H1 (cell line): ENCODE measurements around the gene RNU6-9. TPM values are rescaled to one million over a fixed set of nuclear protein-coding genes. Genes with fewer than 3 reads are reported as not detected.

Experiments used
- CTCF ChIA-PET: fragments of 300-600 bp; sonication (Branson Sonifier 250); formaldehyde crosslinking; loops from one replicate; lab custom pipeline; 2021; ENCODE audit not compliant: partially characterized antibody; lab: Charles Lee
- POLR2A ChIA-PET: fragments of 300-600 bp; sonication (Branson Sonifier 250); formaldehyde crosslinking; loops from one replicate; lab custom pipeline; 2021; ENCODE audit warnings: inconsistent platforms; ENCODE audit not compliant: partially characterized antibody; lab: Charles Lee
- DNase-seq, 2 experiments: peaks; one replicate each; pipeline versions ENCODE4 v3.0.0 to v3.0.0-alpha.2; 2010 to 2022; ENCODE audit warnings: low spot score in 2 of 2, low read depth in 1 of 2, mixed read lengths in 1 of 2
- FAIRE-seq: peaks from 2 replicates; lab custom pipeline; 2011; peaks lifted over from hg19 to GRCh38; lab: Jason Lieb, UNC
- H2AFZ ChIP-seq: 2 replicates; pipeline ENCODE4 v1.8.1; 2012; ENCODE audit warnings: low read length, inconsistent platforms
- H2AK5ac ChIP-seq: 2 replicates; pipeline ENCODE4 v1.6.1; 2013; ENCODE audit warnings: low read depth, low read length
- H2BK120ac ChIP-seq: replicated peaks from 2 replicates; pipeline ENCODE3; 2013; ENCODE audit warnings: low read depth, low read length, inconsistent platforms
- H2BK12ac ChIP-seq: 2 replicates; pipeline ENCODE4 v1.6.1; 2013; ENCODE audit warnings: low read depth, low read length
- H2BK15ac ChIP-seq: 2 replicates; pipeline ENCODE4 v1.6.1; 2013; ENCODE audit warnings: low read length
- H2BK20ac ChIP-seq: 2 replicates; pipeline ENCODE4 v1.6.1; 2013; ENCODE audit warnings: low read length
- H2BK5ac ChIP-seq: 2 replicates; pipeline ENCODE4 v1.6.1; 2013; ENCODE audit warnings: low read depth, low read length
- H3K14ac ChIP-seq: 2 replicates; pipeline ENCODE4 v1.6.1; 2013; ENCODE audit warnings: inconsistent platforms; ENCODE audit not compliant: insufficient read length
- H3K18ac ChIP-seq: 2 replicates; pipeline ENCODE4 v1.6.1; 2013; ENCODE audit warnings: low read length; ENCODE audit errors: extremely low read depth
- H3K23ac ChIP-seq: 2 replicates; pipeline ENCODE4 v1.6.1; 2013; ENCODE audit warnings: inconsistent platforms; ENCODE audit not compliant: insufficient read length
- H3K23me2 ChIP-seq: 2 replicates; pipeline ENCODE4 v1.6.1; 2013; ENCODE audit warnings: low read depth, low read length
- H3K27ac ChIP-seq: 2 replicates; pipeline ENCODE4 v1.6.1; 2011; ENCODE audit warnings: low read depth, low read length, inconsistent platforms
- H3K27me3 ChIP-seq, 4 experiments: replicated peaks in 1 of 4; 1 replicate in 1 of 4; 2 replicates in 3 of 4; pipeline versions ENCODE4 v1.6.1 to v1.8.1; 2011 to 2013; ENCODE audit warnings: low read length in 3 of 4, mild to moderate bottlenecking in 3 of 4, inconsistent platforms in 2 of 4, mixed read lengths in 2 of 4, moderate library complexity in 1 of 4; ENCODE audit not compliant: control insufficient read depth in 3 of 4, insufficient read depth in 3 of 4; ENCODE audit errors: extremely low read depth in 1 of 4
- H3K36me3 ChIP-seq, 4 experiments: 2 replicates each; pipeline versions ENCODE4 v1.6.1 to v1.8.1; 2011 to 2013; ENCODE audit warnings: mild to moderate bottlenecking in 4 of 4, low read length in 3 of 4, moderate library complexity in 2 of 4, control low read depth in 1 of 4, inconsistent platforms in 1 of 4; ENCODE audit not compliant: insufficient read depth in 4 of 4, control insufficient read depth in 2 of 4
- H3K4ac ChIP-seq: replicated peaks from 2 replicates; pipeline ENCODE3; 2013; ENCODE audit warnings: low read length, low read depth, mixed read lengths, inconsistent platforms; ENCODE audit not compliant: insufficient read length
- H3K4me1 ChIP-seq, 4 experiments: replicated peaks in 1 of 4; 1 replicate in 1 of 4; 2 replicates in 3 of 4; pipeline versions ENCODE4 v1.6.1 to v1.8.1; 2011 to 2013; ENCODE audit warnings: low read length in 3 of 4, inconsistent platforms in 2 of 4, mixed read lengths in 1 of 4; ENCODE audit not compliant: insufficient read depth in 4 of 4, control insufficient read depth in 3 of 4
- H3K4me2 ChIP-seq, 2 experiments: 2 replicates each; pipeline versions ENCODE4 v1.6.1 to v1.8.1; 2011 to 2013; ENCODE audit warnings: low read depth in 2 of 2, low read length in 2 of 2, control low read depth in 1 of 2, inconsistent platforms in 1 of 2, mild to moderate bottlenecking in 1 of 2; ENCODE audit not compliant: insufficient read depth in 1 of 2
- H3K4me3 ChIP-seq, 4 experiments: fragments of 200-600, 300-600 bp in 1 of 4; sonication (generic), shearing (Covaris generic), sonication (Bioruptor Twin) in 1 of 4; 2 replicates each; pipeline versions ENCODE4 v1.5.1 to v1.8.1; 2011 to 2016; ENCODE audit warnings: low read length in 4 of 4, low read depth in 3 of 4, control low read depth in 2 of 4, inconsistent platforms in 2 of 4, mild to moderate bottlenecking in 2 of 4, mixed read lengths in 1 of 4, moderate library complexity in 1 of 4; ENCODE audit not compliant: insufficient read depth in 2 of 4; ENCODE audit errors: extremely low read depth in 1 of 4
- H3K56ac ChIP-seq: replicated peaks from 2 replicates; pipeline ENCODE3; 2013; ENCODE audit warnings: low read depth, mild to moderate bottlenecking, mixed read lengths, low read length, inconsistent platforms; ENCODE audit not compliant: insufficient read length
- H3K79me1 ChIP-seq: 2 replicates; pipeline ENCODE4 v1.6.1; 2013; ENCODE audit warnings: low read depth, low read length, control low read depth
- H3K79me2 ChIP-seq, 2 experiments: 2 replicates each; pipeline versions ENCODE4 v1.6.1 to v1.8.1; 2012 to 2013; ENCODE audit warnings: low read length in 2 of 2, mild to moderate bottlenecking in 2 of 2, inconsistent platforms in 1 of 2; ENCODE audit not compliant: insufficient read depth in 2 of 2, control insufficient read depth in 1 of 2
- H3K9ac ChIP-seq, 4 experiments: replicated peaks in 1 of 4; 1 replicate in 1 of 4; 2 replicates in 3 of 4; pipeline versions ENCODE4 v1.6.1 to v1.8.1; 2011 to 2013; ENCODE audit warnings: low read depth in 3 of 4, low read length in 3 of 4, control low read depth in 2 of 4, mild to moderate bottlenecking in 2 of 4, moderate library complexity in 2 of 4, inconsistent platforms in 1 of 4; ENCODE audit errors: extremely low read depth in 1 of 4
- H3K9me3 ChIP-seq, 2 experiments: 2 replicates each; pipeline versions ENCODE4 v1.6.1 to v1.8.1; 2012 to 2013; ENCODE audit warnings: mild to moderate bottlenecking in 2 of 2, moderate library complexity in 2 of 2, control low read depth in 1 of 2, inconsistent platforms in 1 of 2, low read depth in 1 of 2, low read length in 1 of 2, mixed read lengths in 1 of 2; ENCODE audit not compliant: insufficient read depth in 2 of 2
- H4K20me1 ChIP-seq, 2 experiments: replicated peaks in 1 of 2; 2 replicates each; pipeline versions ENCODE3 to v1.8.1; 2011 to 2013; ENCODE audit warnings: inconsistent platforms in 2 of 2, low read length in 2 of 2, mild to moderate bottlenecking in 1 of 2; ENCODE audit not compliant: insufficient read depth in 2 of 2, control insufficient read depth in 1 of 2
- H4K5ac ChIP-seq: 2 replicates; pipeline ENCODE4 v1.6.1; 2013; ENCODE audit warnings: low read length, low read depth, mixed read lengths, inconsistent platforms; ENCODE audit not compliant: insufficient read length
- H4K8ac ChIP-seq: 2 replicates; pipeline ENCODE4 v1.8.0; 2013; ENCODE audit warnings: mild to moderate bottlenecking, moderate library complexity, low read length, inconsistent platforms; ENCODE audit not compliant: insufficient read depth; ENCODE audit errors: extremely low read depth
- H4K91ac ChIP-seq: replicated peaks from 2 replicates; pipeline ENCODE3; 2013; ENCODE audit warnings: low read length, mixed read lengths, inconsistent platforms; ENCODE audit not compliant: insufficient read length
- E2F6 ChIP-seq: IDR thresholded peaks from 2 replicates; pipeline ENCODE4 v1.6.1; 2012; ENCODE audit warnings: inconsistent platforms
- KDM4A ChIP-seq: IDR thresholded peaks from one replicate; pipeline ENCODE4 v1.7.1; 2012; ENCODE audit warnings: low read depth, mild to moderate bottlenecking, moderate library complexity, low read length, inconsistent platforms; ENCODE audit not compliant: severe bottlenecking
- KDM5A ChIP-seq: fragments of 200-600 bp; IDR thresholded peaks from 2 replicates; pipeline ENCODE4 v1.7.1; 2012; ENCODE audit warnings: mild to moderate bottlenecking, low read length, inconsistent platforms, mixed read lengths
- WGBS, 2 experiments: shearing (Covaris generic) in 1 of 2; methylation state at CpG; one replicate each; pipeline versions ENCODE4 v1.1.6 to v1.1.7; 2013 to 2015; ENCODE audit warnings: low lambda C conversion rate in 2 of 2, mixed read lengths in 2 of 2, inconsistent platforms in 1 of 2, low coverage in 1 of 2, missing lambda C conversion rate in 1 of 2; ENCODE audit not compliant: insufficient replicate concordance in 2 of 2, insufficient coverage in 1 of 2, insufficient read length in 1 of 2; ENCODE audit errors: extremely low coverage in 1 of 2, missing lambda C conversion rate in 1 of 2; 5-methylcytosine and 5-hydroxymethylcytosine counted together
- polyA plus RNA-seq, 7 experiments: library from polyadenylated mRNA; depleted of rRNA in 3 of 7; stranded (reverse) in 5 of 7; unstranded in 2 of 7; fragments of >200 nt in 5 of 7; fragments of 200-250 nt in 2 of 7; gene quantifications; 1 replicate in 5 of 7; 2 replicates in 1 of 7; 4 replicates in 1 of 7; pipeline versions ENCODE4 v1.2.1 to v1.2.3, GENCODE V29; 2011 to 2013; ENCODE audit warnings: missing spikeins in 2 of 7, mixed read lengths in 2 of 7
- total RNA-seq: library from RNA; stranded (reverse); fragmentation: NEBNext Ultra II Directional; extraction: Animal tissue kit (Norgen Biotek cat#: 25700); gene quantifications from 2 replicates; pipeline ENCODE4 v1.2.1, GENCODE V29; 2021

RNU6-9 gene
- total and polyA plus RNA-seq, 2 of the 8 experiments (the other 6 are each of a cell fraction or from before 2014, with no cell fraction given): not detected

- H3K4me3 ChIP-seq: peak overlapping the region; percentile 10 to 76 (median 54); a peak in 7 of 8 replicates
- TF ChIP-seq KDM5A (no peak), KDM4A (peak; percentile 13), E2F6 (0 out of 2 replicates have a peak, but pooled peaks have one; percentile 8)
- H2AFZ ChIP-seq: no peak overlapping the region
- 0 out of 2 replicates have a peak overlapping the region, but pooled peaks have one; percentile 68 for H4K8ac ChIP-seq
- H2BK5ac ChIP-seq: no peak overlapping the region
- H3K4me1 ChIP-seq: peaks cover 0 to 18% (median 9%) of the 10 kb centered on the region in 4 experiments; a peak in 5 of 7 replicates
- H3K79me2 ChIP-seq: no peaks in the 10 kb centered on the region
- no peak overlapping the region for H3K14ac ChIP-seq
- H3K9me3 ChIP-seq: no peaks in the 10 kb centered on the region
- H3K36me3 ChIP-seq: peaks cover 0 to 5% (median 0%) of the 10 kb centered on the region in 4 experiments; a peak in 1 of 8 replicates
- H2BK20ac ChIP-seq: no peak overlapping the region
- H3K9ac ChIP-seq: no peak overlapping the region
- H4K91ac ChIP-seq: no peak overlapping the region
- no peak overlapping the region for H3K4ac ChIP-seq
- peak overlapping the region; percentile 30 to 97 for H3K4me2 ChIP-seq
- no peak for FAIRE-seq
- CTCF ChIA-PET: interaction anchor here (0.6 to 2.2 kb wide), 10 partner anchors 9 to 200 kb away, joined by 3 to 6 read pairs (median 4); partner anchors contain the start of gene WDR18
- DNase-seq: no peak
- H2BK15ac ChIP-seq: no peak overlapping the region
- H3K27me3 ChIP-seq: peaks cover 32 to 44% (median 38%) of the 10 kb centered on the region in 4 experiments
- no peak overlapping the region for H2AK5ac ChIP-seq
- no peaks in the 10 kb centered on the region for H3K79me1 ChIP-seq
- peaks cover 0 to 6% of the 10 kb centered on the region in 2 experiments for H4K20me1 ChIP-seq
- peak overlapping the region; percentile 27; the same call in 1 of the 2 replicates for H2BK12ac ChIP-seq
- WGBS, 2 experiments: 4% methylated on average over 12 of the region's 58 CpGs; no CpG with 5 or more reads in 1 of the 2 experiments
- H3K56ac ChIP-seq: no peak overlapping the region
- no peak overlapping the region for H2BK120ac ChIP-seq
- H4K5ac ChIP-seq: no peak overlapping the region
- no peak overlapping the region for H3K23ac ChIP-seq
- POLR2A ChIA-PET: interaction anchor here (1.1 to 2.3 kb wide), 5 partner anchors 56 to 170 kb away, joined by 3 to 9 read pairs (median 5); partner anchors contain the start of genes CNN2 and WDR18
- no peak overlapping the region for H3K18ac ChIP-seq
- H3K23me2 ChIP-seq: peaks cover 21% of the 10 kb centered on the region; the same call in 1 of the 2 replicates
- no peak overlapping the region for H3K27ac ChIP-seq
These were observed 25.4 kb downstream of the RNU6-9 start for GRCh38 chr19:918481-919198.
